ENCODE data around the gene B3GNT4.

The B3GNT4 gene

GRCh38 chr12:122182887-122183587 is 20.5 kb upstream of the B3GNT4 start, which contains the start of gene LRRC43:
TSS of gene LRRC43 (plus strand) at chr12:122183123. CDS start at chr12:122183145, 22 bp downstream.
- H3K4me3 ChIP-seq: peak within 1 kb of the TSS; percentile 76
- no peak for TF ChIP-seq CTCF (IDR thresholded peaks at IDR 0.05)
- DNase-seq (ENCODE audit: low spot score): no peak
- no peak within 1 kb of the TSS for H3K27ac ChIP-seq

GRCh38 chr12:122183588-122183940 is 19.9 kb upstream of the B3GNT4 start:
- peak overlapping the region; percentile 76 for H3K4me3 ChIP-seq
- no peak overlapping the region for H3K27ac ChIP-seq
- TF ChIP-seq CTCF (IDR thresholded peaks at IDR 0.05): no peak
- DNase-seq (ENCODE audit: low spot score): no peak

GRCh38 chr12:122184517-122184916 is 19.0 kb upstream of the B3GNT4 start:
- DNase-seq (ENCODE audit: low spot score): no peak
- Histone ChIP-seq H3K27ac (no peak overlapping the region), H3K4me3 (no peak overlapping the region)
- no peak for TF ChIP-seq CTCF (IDR thresholded peaks at IDR 0.05)

GRCh38 chr12:122185079-122185478 is 18.4 kb upstream of the B3GNT4 start:
- Histone ChIP-seq H3K4me3 (no peak overlapping the region), H3K27ac (no peak overlapping the region)
- DNase-seq (ENCODE audit: low spot score): no peak
- TF ChIP-seq CTCF (IDR thresholded peaks at IDR 0.05): no peak

- Histone ChIP-seq H3K4me3 (no peak overlapping the region), H3K27ac (no peak overlapping the region)
- no peak for TF ChIP-seq CTCF (IDR thresholded peaks at IDR 0.05)
- DNase-seq (ENCODE audit: low spot score): no peak
Observed at GRCh38 chr12:122185494-122186082, 17.9 kb upstream of the B3GNT4 start.

GRCh38 chr12:122187466-122187865 is 16.0 kb upstream of the B3GNT4 start:
- Histone ChIP-seq H3K4me3 (no peak overlapping the region), H3K27ac (no peak overlapping the region)
- no peak for DNase-seq (ENCODE audit: low spot score)
- TF ChIP-seq CTCF (IDR thresholded peaks at IDR 0.05): no peak
